GM19463 (cell line): Measurements from ENCODE around the gene PAX9.

Experiments
- ATAC-seq: cut with Tn5 transposase; IDR thresholded peaks from one replicate; pipeline ENCODE4 v1.9.1; 2021; ENCODE audit warnings: mild to moderate bottlenecking, moderate library complexity; ENCODE audit not compliant: unreplicated experiment

Gene PAX9

GRCh38 chr14:36655963-36656686, 5.5 kb upstream of the PAX9 start:
- peak; percentile 38 for ATAC-seq

GRCh38 chr14:36656687-36657398, 4.8 kb upstream of the PAX9 start:
- no peak for ATAC-seq

GRCh38 chr14:36657399-36658122, 4.1 kb upstream of the PAX9 start:
- no peak for ATAC-seq

GRCh38 chr14:36658123-36659009, 3.3 kb upstream of the PAX9 start:
- ATAC-seq: no peak

GRCh38 chr14:36659010-36659821, 2.4 kb upstream of the PAX9 start:
- no peak for ATAC-seq

GRCh38 chr14:36659822-36660735, 1.6 kb upstream of the PAX9 start:
- ATAC-seq: no peak

- ATAC-seq: no peak
Measured at GRCh38 chr14:36660736-36661505, 739 bp upstream of the PAX9 start.

- ATAC-seq: no peak
Measured at GRCh38 chr14:36662258-36662542, 540 bp downstream of the PAX9 start.

GRCh38 chr14:36662543-36663403, 1.1 kb downstream of the PAX9 start:
- no peak for ATAC-seq

GRCh38 chr14:36663404-36664321, 2.0 kb downstream of the PAX9 start:
- ATAC-seq: no peak

- ATAC-seq: no peak
Measured at GRCh38 chr14:36664322-36665193, 2.9 kb downstream of the PAX9 start.

- ATAC-seq: no peak
Measured at GRCh38 chr14:36665887-36666415, 4.3 kb downstream of the PAX9 start.

- ATAC-seq: no peak
Measured at GRCh38 chr14:36666416-36667206, 5.0 kb downstream of the PAX9 start.

GRCh38 chr14:36667679-36668078, 6.0 kb downstream of the PAX9 start:
- ATAC-seq: no peak
